H1 (cell line): ENCODE data around the gene CPLX1. TPM values are rescaled to one million over a fixed set of nuclear protein-coding genes. Genes with fewer than 3 reads are reported as not detected.

Experiments used
- RAD21 ChIP-seq, 2 experiments: IDR thresholded peaks in 1 of 2; conservative IDR thresholded peaks in 1 of 2; 2 replicates each; pipeline ENCODE4 v1.6.1; 2011; ENCODE audit warnings: low read depth in 2 of 2, low read length in 2 of 2, improper control_type of control experiment in 1 of 2, inconsistent platforms in 1 of 2, mild to moderate bottlenecking in 1 of 2, moderate library complexity in 1 of 2
- polyA plus RNA-seq, 7 experiments: library from polyadenylated mRNA; depleted of rRNA in 3 of 7; stranded (reverse) in 5 of 7; unstranded in 2 of 7; fragments of >200 nt in 5 of 7; fragments of 200-250 nt in 2 of 7; gene quantifications; 1 replicate in 5 of 7; 2 replicates in 1 of 7; 4 replicates in 1 of 7; pipeline versions ENCODE4 v1.2.1 to v1.2.3, GENCODE V29; 2011 to 2013; ENCODE audit warnings: missing spikeins in 2 of 7, mixed read lengths in 2 of 7
- total RNA-seq: library from RNA; stranded (reverse); fragmentation: NEBNext Ultra II Directional; extraction: Animal tissue kit (Norgen Biotek cat#: 25700); gene quantifications from 2 replicates; pipeline ENCODE4 v1.2.1, GENCODE V29; 2021

The CPLX1 gene
- total and polyA plus RNA-seq, 2 of the 8 experiments (the other 6 are each of a cell fraction or from before 2014, with no cell fraction given) = 0.32 to 0.56 TPM

- TF ChIP-seq RAD21 (IDR thresholded peaks at IDR 0.05 in 1 of 2, conservative IDR thresholded peaks at IDR 0.05 in 1 of 2; ENCODE audit: low read depth in 2 of 2, low read length in 2 of 2) = no peak
These were observed 75.9 kb downstream of the CPLX1 start (continued) for GRCh38 chr4:749698-750666.
